OCI-LY7 (cell line): Measurements from ENCODE around the gene APBA1. TPM values are rescaled to one million over a fixed set of nuclear protein-coding genes. Genes with fewer than 3 reads are reported as not detected.

Source experiments
- BruUV-seq: library from RNA; stranded (reverse); fragments of 400-500 nt; replicated peaks from 2 replicates; lab custom pipeline; 2021; lab: Mats Ljungman, UMichigan
- CTCF ChIA-PET: fragments of 300-600 bp; sonication (Branson Sonifier 250); formaldehyde crosslinking; loops from one replicate; lab custom pipeline; 2022; ENCODE audit warnings: antibody characterized with exemption; ENCODE audit not compliant: unreplicated experiment; lab: Charles Lee
- POLR2A ChIA-PET: fragments of 300-600 bp; sonication (Branson Sonifier 250); formaldehyde crosslinking; loops from one replicate; lab custom pipeline; 2022; ENCODE audit warnings: antibody characterized with exemption; lab: Charles Lee
- DNase-seq: peaks from one replicate; pipeline ENCODE4 v3.0.0-alpha.2; 2015; ENCODE audit warnings: low spot score
- H2AFZ ChIP-seq: fragments of 200-600 bp; sonication (generic), shearing (Covaris generic); 2 replicates; pipeline ENCODE4 v1.6.1; 2014; ENCODE audit warnings: mild to moderate bottlenecking, antibody characterized with exemption, low read length, moderate library complexity
- H3K27ac ChIP-seq: fragments of 200-600 bp; sonication (generic); 2 replicates; pipeline ENCODE4 v1.5.1; 2014; ENCODE audit warnings: mixed run types, low read depth, mild to moderate bottlenecking, moderate library complexity, low read length, inconsistent platforms; ENCODE audit not compliant: poor library complexity, severe bottlenecking
- H3K36me3 ChIP-seq: fragments of 200-600 bp; sonication (generic); 2 replicates; pipeline ENCODE4 v1.6.1; 2014; ENCODE audit warnings: mild to moderate bottlenecking, antibody characterized with exemption, low read length, moderate library complexity, mixed read lengths; ENCODE audit not compliant: insufficient read depth
- H3K4me1 ChIP-seq: fragments of 200-600 bp; sonication (generic); 2 replicates; pipeline ENCODE4 v1.5.1; 2014; ENCODE audit warnings: mild to moderate bottlenecking, low read length; ENCODE audit not compliant: insufficient read depth, poor library complexity, severe bottlenecking
- H3K4me2 ChIP-seq: fragments of 200-600 bp; sonication (generic); 2 replicates; pipeline ENCODE4 v1.6.1; 2014; ENCODE audit warnings: mild to moderate bottlenecking, low read length
- H3K4me3 ChIP-seq: fragments of 200-600 bp; sonication (generic); 2 replicates; pipeline ENCODE4 v1.5.1; 2014; ENCODE audit warnings: mild to moderate bottlenecking, low read depth, low read length; ENCODE audit not compliant: poor library complexity, severe bottlenecking
- H3K79me2 ChIP-seq: fragments of 200-600 bp; sonication (generic); 2 replicates; pipeline ENCODE4 v1.6.1; 2016; ENCODE audit warnings: low read depth, mild to moderate bottlenecking, low read length, moderate library complexity, mixed read lengths; ENCODE audit not compliant: insufficient read depth
- H3K9me2 ChIP-seq: fragments of 200-600 bp; sonication (generic); 2 replicates; pipeline ENCODE4 v1.6.1; 2016; ENCODE audit warnings: mild to moderate bottlenecking, low read length, mixed read lengths; ENCODE audit not compliant: insufficient read depth
- H3K9me3 ChIP-seq: fragments of 200-600 bp; sonication (generic); 2 replicates; pipeline ENCODE4 v1.6.1; 2014; ENCODE audit warnings: mild to moderate bottlenecking, mixed run types, low read length, mixed read lengths
- H4K20me1 ChIP-seq: fragments of 200-600 bp; sonication (generic); 2 replicates; pipeline ENCODE4 v1.6.1; 2014; ENCODE audit warnings: mild to moderate bottlenecking, antibody characterized with exemption, low read length, moderate library complexity, mixed read lengths; ENCODE audit not compliant: insufficient read depth
- CTCF ChIP-seq: fragments of 200-600 bp; sonication (generic); conservative IDR thresholded peaks from 2 replicates; pipeline ENCODE4 v1.5.1; 2014; ENCODE audit warnings: mild to moderate bottlenecking, antibody characterized with exemption, low read length, moderate library complexity, mixed read lengths
- EZH2phosphoT487 ChIP-seq: fragments of 200-600 bp; sonication (generic); IDR thresholded peaks from 2 replicates; pipeline ENCODE4 v1.6.1; 2018; ENCODE audit warnings: low read depth, borderline replicate concordance, mild to moderate bottlenecking, mixed run types, antibody characterized with exemption, low read length, moderate library complexity, mixed read lengths
- intact Hi-C: fragments of 100-400 bp; cut with micrococcal nuclease; formaldehyde crosslinking; loops from one replicate; pipeline ENCODE4 v1.10.0; 2022; ENCODE audit not compliant: unreplicated experiment
- total RNA-seq, 2 experiments: library from RNA; depleted of rRNA in 1 of 2; stranded (reverse); fragments of >200 nt in 1 of 2; shearing (Covaris generic) in 1 of 2; gene quantifications; 2 replicates each; pipeline ENCODE4 v1.2.3, GENCODE V29; 2014 to 2022

APBA1 gene
- total RNA-seq, 2 experiments from 2014 or later = not detected

DNA sequence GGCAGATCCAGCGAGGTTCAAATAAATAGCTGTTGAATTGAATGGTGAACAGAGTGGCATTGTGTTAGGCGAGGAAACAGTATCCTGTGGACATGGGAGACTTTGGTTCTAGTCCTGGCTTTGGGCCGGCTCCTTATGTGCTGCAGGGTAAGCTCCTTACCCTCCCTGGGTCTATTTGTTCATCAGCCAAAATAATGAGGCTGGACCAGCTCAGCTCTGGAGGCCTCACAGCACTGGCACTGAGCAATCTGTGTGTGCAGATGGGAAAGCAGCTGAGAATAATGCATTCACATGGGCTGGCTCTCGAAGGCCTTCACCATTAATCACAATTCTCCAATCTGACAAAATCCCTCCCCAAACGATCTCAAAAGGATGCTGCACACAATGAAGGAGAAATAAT lies 81.9 kb downstream of the APBA1 start:
- Histone ChIP-seq H3K4me3 (no peak overlapping the region), H3K27ac (no peak overlapping the region), H3K79me2 (no peaks in the 10 kb centered on the region), H2AFZ (no peak overlapping the region), H3K9me2 (no peaks in the 10 kb centered on the region), H3K4me2 (no peak overlapping the region), H3K9me3 (no peaks in the 10 kb centered on the region), H4K20me1 (no peaks in the 10 kb centered on the region), H3K36me3 (no peaks in the 10 kb centered on the region), H3K4me1 (no peaks in the 10 kb centered on the region)
- TF ChIP-seq EZH2phosphoT487 = no peak
- no peak for TF ChIP-seq CTCF
- no TSS peak for BruUV-seq
- ChIA-PET POLR2A (no interaction called here), CTCF (no interaction called here)
- DNase-seq = no peak
- intact Hi-C loops = no loop called here

- H3K9me3 ChIP-seq = no peaks in the 10 kb centered on the region
- H3K4me1 ChIP-seq = no peaks in the 10 kb centered on the region
- CTCF ChIA-PET = no interaction called here
- no peak overlapping the region for H2AFZ ChIP-seq
- H3K4me3 ChIP-seq = no peak overlapping the region
- intact Hi-C loops = no loop called here
- TF ChIP-seq CTCF = no peak
- no peak for TF ChIP-seq EZH2phosphoT487
- H3K4me2 ChIP-seq = no peak overlapping the region
- no peak for DNase-seq
- H3K9me2 ChIP-seq = no peaks in the 10 kb centered on the region
- H3K36me3 ChIP-seq = no peaks in the 10 kb centered on the region
- H3K79me2 ChIP-seq = no peaks in the 10 kb centered on the region
- H4K20me1 ChIP-seq = no peaks in the 10 kb centered on the region
- H3K27ac ChIP-seq = no peak overlapping the region
- POLR2A ChIA-PET = interaction anchor here (0.9 kb wide), 1 partner anchor 271 kb away, joined by 3 read pairs; no protein-coding TSS in a partner anchor
- BruUV-seq = no TSS peak
These were observed 83.0 kb downstream of the APBA1 start for GRCh38 chr9:69589156-69589555.

DNA sequence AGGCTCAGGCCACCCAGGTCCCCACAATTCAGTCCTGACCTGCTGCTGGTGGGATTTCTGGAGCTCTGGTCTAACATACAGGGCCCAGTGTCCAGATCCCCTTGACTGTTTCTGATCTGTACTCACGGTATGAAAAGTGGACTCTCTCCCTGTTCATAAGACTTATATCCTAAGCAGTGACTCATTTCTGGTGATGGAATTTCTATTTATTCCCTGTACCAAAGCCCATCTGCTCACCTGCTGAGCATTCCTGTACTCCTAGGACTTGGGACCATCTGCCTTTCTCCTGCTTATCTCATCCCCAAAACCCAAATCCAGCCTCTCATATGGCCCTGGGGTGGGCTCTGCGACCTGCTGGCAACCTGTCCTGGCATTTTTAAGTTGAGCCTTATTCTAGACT lies 86.6 kb downstream of the APBA1 start:
- no peak for DNase-seq
- Histone ChIP-seq H3K4me3 (no peak overlapping the region), H3K9me3 (no peaks in the 10 kb centered on the region), H3K4me1 (no peaks in the 10 kb centered on the region), H3K4me2 (no peak overlapping the region), H3K27ac (no peak overlapping the region), H3K36me3 (no peaks in the 10 kb centered on the region), H3K9me2 (no peaks in the 10 kb centered on the region), H2AFZ (no peak overlapping the region), H4K20me1 (no peaks in the 10 kb centered on the region), H3K79me2 (no peaks in the 10 kb centered on the region)
- intact Hi-C loops = no loop called here
- TF ChIP-seq CTCF (no peak), EZH2phosphoT487 (no peak)
- POLR2A ChIA-PET = no interaction called here
- CTCF ChIA-PET = no interaction called here
- BruUV-seq = no TSS peak
